HCT116 (cell line): Measurements from ENCODE around the gene MYCBP.

Experiments
- CEBPB ChIP-seq: IDR thresholded peaks from 2 replicates; pipeline ENCODE4 v1.6.1; 2012; ENCODE audit warnings: low read depth
- CTCF ChIP-seq, 3 experiments: fragments of 200-600 bp in 1 of 3; sonication (generic) in 1 of 3; IDR thresholded peaks in 2 of 3; conservative IDR thresholded peaks in 1 of 3; 2 replicates each; pipeline ENCODE4 v1.5.1; 2012 to 2017; ENCODE audit warnings: low read depth in 2 of 3, low read length in 2 of 3, antibody characterized with exemption in 1 of 3, borderline replicate concordance in 1 of 3, control low read depth in 1 of 3, mild to moderate bottlenecking in 1 of 3, mixed read lengths in 1 of 3, mixed run types in 1 of 3, moderate library complexity in 1 of 3; ENCODE audit not compliant: insufficient read depth in 1 of 3
- EZH2 ChIP-seq: fragments of 200-600 bp; sonication (generic); IDR thresholded peaks from 2 replicates; pipeline ENCODE4 v1.6.1; 2017; ENCODE audit warnings: antibody characterized with exemption, mixed run types
- FOSL1 ChIP-seq: IDR thresholded peaks from 2 replicates; pipeline ENCODE4 v1.6.1; 2012; ENCODE audit warnings: low read depth
- JUND ChIP-seq: IDR thresholded peaks from 2 replicates; pipeline ENCODE4 v1.6.1; 2012
- MAX ChIP-seq: IDR thresholded peaks from 2 replicates; pipeline ENCODE4 v1.6.1; 2012
- POLR2A ChIP-seq: IDR thresholded peaks from 2 replicates; pipeline ENCODE4 v1.7.0; 2011; ENCODE audit warnings: borderline replicate concordance; ENCODE audit not compliant: insufficient read depth, insufficient read length; ENCODE audit errors: extremely low read depth
- POLR2AphosphoS5 ChIP-seq: IDR thresholded peaks from 2 replicates; pipeline ENCODE4 v1.6.1; 2011; ENCODE audit warnings: mild to moderate bottlenecking, low read depth, low read length, moderate library complexity
- RAD21 ChIP-seq: IDR thresholded peaks from 2 replicates; pipeline ENCODE4 v1.6.1; 2012; ENCODE audit warnings: low read depth, mild to moderate bottlenecking
- REST ChIP-seq: IDR thresholded peaks from 2 replicates; pipeline ENCODE4 v1.6.1; 2012; ENCODE audit warnings: low read depth
- SIN3A ChIP-seq: IDR thresholded peaks from 2 replicates; pipeline ENCODE4 v1.6.1; 2012; ENCODE audit warnings: low read depth
- YY1 ChIP-seq: IDR thresholded peaks from 2 replicates; pipeline ENCODE4 v1.6.1; 2011; ENCODE audit warnings: low read length, low read depth, moderate library complexity, mild to moderate bottlenecking; ENCODE audit not compliant: insufficient replicate concordance; ENCODE audit errors: extremely low read depth
- ZBTB33 ChIP-seq: IDR thresholded peaks from 2 replicates; pipeline ENCODE4 v1.6.1; 2011; ENCODE audit warnings: mild to moderate bottlenecking, low read length, moderate library complexity; ENCODE audit not compliant: insufficient replicate concordance; ENCODE audit errors: extremely low read depth
- ZFX ChIP-seq: fragments of 450-650 bp; IDR thresholded peaks from 2 replicates; pipeline ENCODE4 v1.6.1; 2017

GRCh38 chr1:38898653-38899230 lies 25.6 kb upstream of the MYCBP start:
- TF ChIP-seq CTCF (IDR thresholded peaks at IDR 0.05 in 2 of 3, conservative IDR thresholded peaks at IDR 0.05 in 1 of 3; ENCODE audit: borderline replicate concordance in 1 of 3, insufficient read depth in 1 of 3, low read depth in 2 of 3, low read length in 2 of 3) (no peak), YY1 (no peak), SIN3A (no peak), EZH2 (no peak), FOSL1 (no peak), REST (no peak), MAX (no peak), POLR2A (no peak), ZFX (no peak), ZBTB33 (no peak), JUND (no peak), CEBPB (no peak), RAD21 (no peak), POLR2AphosphoS5 (no peak)
